GM19099 (cell line): ENCODE data around the gene PFKP.

Experiments
- POLR2A ChIP-seq: IDR thresholded peaks from 3 replicates; pipeline ENCODE4 v1.6.1; 2011; ENCODE audit warnings: low read depth; ENCODE audit not compliant: insufficient read length; ENCODE audit errors: extremely low read depth

The PFKP gene

DNA sequence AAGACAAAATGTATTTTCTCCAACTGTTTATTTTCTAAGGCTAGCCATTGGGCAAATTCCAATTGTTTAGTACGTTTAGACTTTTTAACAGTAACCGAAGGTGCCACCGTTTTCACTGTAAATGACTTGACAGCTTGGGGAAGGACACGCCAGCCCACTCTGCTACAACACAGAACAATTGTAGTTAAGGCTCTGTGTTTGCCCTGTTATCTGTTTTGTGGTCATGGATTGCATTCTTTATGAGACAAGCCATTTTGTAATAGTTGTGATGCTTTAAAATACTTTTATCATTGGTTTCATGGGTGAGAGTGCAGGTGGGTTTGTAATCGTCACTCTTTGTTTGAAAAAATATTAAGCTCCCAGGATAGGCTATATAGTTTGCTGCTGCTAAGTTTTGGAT, 111.8 kb downstream of the PFKP start:
- TF ChIP-seq POLR2A, result no peak

DNA sequence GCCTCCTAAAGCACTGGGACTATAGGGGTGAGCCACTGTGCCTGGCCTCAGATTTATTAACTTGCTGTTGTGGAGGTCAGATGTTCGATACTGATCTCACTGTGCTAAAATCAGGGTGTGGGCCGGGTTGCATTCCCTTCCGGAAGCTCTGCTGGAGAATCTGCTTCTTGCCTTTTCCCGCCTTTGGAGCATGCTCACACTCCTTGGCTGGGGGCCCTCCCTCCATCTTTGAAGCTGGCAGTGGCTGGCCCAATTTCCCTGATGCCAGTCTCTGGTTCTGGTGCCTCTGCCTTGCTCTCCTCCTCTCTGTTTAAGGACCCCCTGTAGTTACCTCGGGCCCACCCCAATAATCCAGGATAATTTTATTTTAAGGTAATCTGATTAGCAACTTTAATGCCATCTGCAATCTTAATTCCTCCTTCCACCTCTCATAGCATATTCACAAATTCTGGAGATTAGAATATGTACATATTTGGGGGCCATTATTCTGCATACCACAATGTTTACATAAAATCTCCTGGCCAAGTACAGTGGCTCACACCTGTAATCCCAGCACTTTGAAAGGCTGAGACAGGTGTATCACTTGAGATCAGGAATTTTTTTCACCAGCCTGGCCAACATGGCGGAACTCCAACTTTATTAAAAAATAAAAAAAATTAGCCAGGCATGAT, 113.1 kb downstream of the PFKP start:
- TF ChIP-seq POLR2A, result no peak

DNA sequence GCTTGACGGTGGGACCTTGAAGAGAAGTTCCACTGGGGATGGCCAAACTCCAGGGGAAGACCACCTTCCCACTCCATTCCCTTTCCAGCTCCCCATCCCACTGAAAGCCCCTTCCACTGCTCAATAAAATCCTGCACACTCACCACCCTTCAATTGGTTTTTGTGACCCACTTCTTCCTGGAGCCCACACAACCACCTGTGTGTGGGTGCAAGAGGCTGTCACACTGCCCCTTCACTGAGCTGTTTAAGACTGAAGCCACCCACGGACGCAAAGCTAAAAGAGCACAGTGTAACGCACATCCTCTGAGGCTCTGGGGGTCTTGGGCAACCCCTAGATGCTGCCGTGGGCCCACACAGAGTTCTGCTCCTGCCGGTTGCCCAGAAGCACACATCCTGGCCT, 118.0 kb downstream of the PFKP start:
- no peak for TF ChIP-seq POLR2A

DNA sequence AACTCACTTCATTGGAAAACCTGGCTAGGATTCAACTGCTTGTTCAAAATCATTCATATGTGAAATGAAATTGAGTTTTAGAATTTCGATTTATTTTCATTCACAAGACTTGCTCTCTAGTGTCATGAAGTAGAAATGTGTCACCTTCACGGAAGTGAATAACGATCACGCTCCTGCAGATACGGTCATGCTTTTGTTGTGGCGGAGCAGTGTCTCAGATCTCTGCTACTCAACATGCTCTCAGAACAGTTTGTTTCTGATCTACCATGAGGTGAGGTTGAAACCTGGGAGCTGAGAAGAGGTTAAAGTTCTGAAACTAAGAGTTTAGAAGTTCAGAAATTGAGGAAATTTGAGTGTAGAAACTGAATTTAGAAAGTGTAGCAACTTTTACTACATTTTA, 119.0 kb downstream of the PFKP start:
- no peak for TF ChIP-seq POLR2A
